NCI-H2171 (cell line): ENCODE results near the gene MRPL34.

Experiments used
- DNase-seq: peaks from one replicate; lab custom pipeline; 2025; lab: John Stamatoyannopoulos, UW

Gene MRPL34

GRCh38 chr19:17328517-17329365 is 23.1 kb downstream of the MRPL34 start:
- no peak for DNase-seq

DNA sequence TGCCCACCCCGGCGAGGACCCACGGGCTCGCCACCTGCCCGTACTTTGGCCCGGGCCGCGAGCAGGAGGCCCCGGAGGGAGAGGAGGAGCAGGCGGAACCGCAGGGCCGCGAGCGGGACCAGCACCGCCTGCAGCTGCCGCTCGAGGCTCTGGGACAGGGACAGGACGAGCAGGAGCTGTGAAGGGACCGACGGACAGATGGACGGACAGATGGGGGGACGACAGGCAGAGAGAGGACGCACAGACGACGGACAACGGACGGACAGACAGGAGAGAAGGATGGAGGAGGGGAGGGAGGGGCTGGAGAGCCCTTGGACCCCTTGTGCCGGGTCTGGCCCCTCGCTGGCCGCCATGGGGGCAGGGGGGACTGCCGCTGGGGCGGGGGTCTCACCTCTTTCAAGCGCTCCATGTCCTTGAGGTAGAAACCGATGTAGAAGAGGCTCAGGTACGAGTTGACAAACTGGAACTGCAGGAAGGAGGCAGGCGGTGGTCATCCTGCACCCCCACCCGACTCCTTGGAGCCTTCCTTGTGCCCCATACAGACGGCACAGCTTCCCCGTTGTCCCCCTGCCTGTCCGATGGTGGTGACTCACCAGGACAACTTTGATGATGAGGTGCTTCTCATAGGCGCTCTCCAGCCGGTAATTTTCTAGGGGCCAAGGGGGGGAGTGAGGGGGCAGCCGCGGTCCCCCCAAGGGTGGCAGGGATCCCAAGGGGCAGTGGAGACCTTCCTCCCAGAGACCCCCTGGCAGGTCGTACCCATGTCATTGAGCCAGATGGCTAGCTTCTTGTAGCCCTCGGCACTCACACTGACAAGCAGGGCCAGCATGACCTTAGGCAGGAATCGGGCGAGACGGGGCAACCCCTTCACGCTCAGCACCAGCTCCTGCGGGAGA is 23.9 kb downstream of the MRPL34 start:
- no peak for DNase-seq

DNA sequence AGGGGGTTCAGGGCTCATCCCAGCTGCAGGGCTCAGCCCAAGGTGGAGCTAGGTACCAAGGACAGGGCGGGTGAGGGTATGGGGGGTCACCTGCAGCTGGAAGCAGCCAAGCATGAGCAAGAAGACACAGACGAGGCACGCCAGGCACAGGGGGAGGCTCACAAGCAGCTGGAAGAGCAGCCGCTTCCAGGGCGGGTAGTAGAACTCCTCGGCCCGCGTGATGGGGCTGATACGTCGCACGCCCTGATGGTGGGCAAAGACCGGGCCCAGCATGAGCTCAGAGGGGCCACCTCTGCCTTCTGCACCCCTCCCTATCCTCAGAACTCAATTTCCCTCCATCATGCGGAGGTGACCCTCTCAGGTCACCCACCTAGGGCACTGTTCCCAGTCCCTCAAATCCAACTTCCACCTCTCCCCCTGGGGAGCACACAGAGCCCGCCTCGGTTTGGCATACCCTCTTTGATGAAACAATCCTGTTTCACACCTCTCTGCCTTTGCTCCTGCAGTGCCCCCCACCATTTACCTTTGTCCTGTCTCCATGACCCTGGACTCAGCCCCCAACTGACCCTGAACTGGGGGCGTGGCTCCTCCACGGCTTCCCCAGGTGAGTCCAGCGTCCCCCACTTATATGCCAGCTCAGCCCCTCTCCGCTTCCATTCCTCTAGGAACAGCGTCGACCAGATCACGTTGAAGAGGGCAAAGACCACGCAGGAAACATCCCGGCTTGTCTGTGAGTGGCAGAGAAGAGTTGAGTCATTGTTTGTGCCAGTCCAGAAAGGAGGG is 24.8 kb downstream of the MRPL34 start:
- no peak for DNase-seq

- peak; percentile 81 for DNase-seq
Observed at GRCh38 chr19:17331045-17331558, 25.4 kb downstream of the MRPL34 start.

DNA sequence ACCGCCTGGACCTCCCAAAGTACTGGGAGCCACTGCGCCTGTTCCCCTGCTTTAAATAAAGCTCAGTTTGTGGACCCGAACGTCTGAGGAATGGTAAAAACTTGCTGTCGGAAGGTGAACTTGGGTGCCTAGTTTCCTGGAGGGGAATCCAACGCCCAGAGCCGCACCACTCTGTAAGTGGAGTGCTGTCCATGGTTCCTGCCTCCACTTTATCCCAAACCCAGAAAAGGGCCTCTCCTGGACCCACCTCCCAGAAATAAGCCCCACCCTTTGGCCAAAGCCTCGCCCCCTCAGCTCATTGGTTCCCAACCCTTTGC is 26.6 kb downstream of the MRPL34 start:
- no peak for DNase-seq

DNA sequence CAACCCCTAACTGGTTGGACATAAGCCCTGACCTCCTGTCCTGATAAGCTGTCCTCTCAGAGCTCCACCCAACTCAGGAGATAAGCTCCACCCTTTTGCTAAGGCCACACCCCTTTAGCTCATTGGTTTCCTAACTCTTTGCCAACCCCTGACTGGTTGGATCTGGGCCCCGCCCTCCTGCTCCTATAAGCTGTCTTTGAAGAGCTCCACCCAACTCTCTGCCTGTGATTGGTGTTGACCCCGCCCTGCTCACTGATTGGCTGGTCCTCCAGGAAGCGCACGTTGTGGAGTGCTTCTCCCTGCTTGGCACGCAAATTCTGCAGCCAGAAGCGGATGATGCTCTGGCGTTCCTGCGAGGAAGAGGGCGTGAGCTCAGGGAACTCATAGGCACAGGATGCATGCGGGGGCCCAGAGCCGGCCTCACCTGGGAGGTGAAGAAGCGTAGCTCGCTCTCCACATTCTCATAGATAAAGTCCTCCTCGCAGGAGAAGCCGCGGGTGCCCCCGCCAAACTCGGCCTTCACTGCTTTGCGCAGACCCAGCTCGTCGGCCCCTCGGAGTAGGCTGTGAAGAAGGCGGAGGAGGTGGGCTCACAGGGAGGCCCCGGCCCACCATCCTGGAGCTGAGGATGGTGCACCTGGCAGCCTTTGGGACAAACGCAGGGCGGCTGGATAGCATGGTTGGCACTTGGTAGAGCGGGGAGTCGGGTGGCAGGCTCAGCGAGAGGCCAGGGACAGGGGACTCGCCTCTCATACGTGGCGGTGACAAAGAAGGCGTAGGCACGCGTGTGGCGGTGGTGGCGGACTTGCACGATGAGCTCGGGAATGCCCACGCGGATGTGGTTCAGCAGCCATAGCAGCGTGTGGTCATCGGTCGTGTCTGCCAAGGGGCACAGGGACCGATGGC is 27.3 kb downstream of the MRPL34 start:
- no peak for DNase-seq

DNA sequence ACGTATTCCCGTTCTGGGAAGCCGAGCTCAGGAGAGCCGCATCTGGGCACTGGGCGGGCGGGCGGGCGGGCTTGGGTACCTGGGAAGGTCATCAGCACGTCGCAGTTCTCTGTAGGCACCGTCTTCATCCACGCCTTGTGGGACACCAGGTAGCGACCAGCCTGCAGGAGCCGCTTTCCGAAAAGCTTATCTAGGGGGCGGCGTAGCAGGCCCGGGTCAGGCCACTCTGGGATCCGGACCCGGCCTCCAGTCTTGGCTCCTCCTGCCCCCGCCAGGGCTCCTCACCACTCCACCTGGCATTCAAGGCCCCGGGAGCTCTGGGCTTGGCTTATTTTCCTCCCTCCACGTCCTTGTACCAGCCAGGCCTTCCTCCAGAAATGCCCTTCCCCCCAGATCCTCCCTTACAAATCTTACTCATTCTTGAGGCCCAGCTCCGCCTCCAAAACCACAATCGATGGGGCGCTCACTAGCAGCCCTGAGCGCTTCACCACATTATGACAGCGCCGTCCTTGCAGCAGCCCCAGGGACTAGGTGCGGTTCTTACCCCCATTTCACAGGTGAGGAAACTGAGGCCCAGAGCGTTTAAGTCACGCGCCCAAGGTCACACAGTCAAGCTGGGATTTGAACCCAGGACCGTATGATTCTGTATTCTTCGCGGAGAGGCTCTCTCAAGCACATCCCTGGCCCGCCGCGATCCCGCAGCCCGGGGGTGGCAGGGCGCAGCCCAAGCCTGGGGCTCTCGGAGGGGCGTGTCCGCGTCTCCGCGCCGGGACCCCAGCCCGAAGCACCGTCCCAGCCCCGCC is 28.1 kb downstream of the MRPL34 start:
- no peak for DNase-seq

- DNase-seq = peak; percentile 97
Observed at GRCh38 chr19:17334414-17335409, 29.0 kb downstream of the MRPL34 start, which contains the start of gene ANO8. TSS of gene ANO8 (minus strand) at chr19:17334855. CDS start at chr19:17334670, 185 bp downstream.

DNA sequence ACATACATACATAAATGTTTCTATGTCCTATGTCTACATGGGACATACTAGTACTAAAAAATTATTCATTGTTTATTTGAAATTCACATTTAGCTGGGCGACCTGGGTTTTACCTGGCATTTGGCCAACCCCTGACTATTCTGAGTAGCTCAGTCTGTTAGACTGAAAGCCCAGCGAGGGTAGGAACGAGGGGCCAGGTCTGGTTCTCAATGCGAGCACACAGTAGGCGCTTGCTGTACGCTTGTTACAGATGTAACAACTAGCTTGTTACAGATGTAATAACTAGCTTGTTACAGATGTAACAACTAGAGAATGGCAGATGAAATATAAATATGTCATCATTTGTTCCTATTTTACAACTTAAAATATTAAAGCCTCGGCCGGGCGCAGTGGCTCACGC is 29.9 kb downstream of the MRPL34 start:
- no peak for DNase-seq

DNA sequence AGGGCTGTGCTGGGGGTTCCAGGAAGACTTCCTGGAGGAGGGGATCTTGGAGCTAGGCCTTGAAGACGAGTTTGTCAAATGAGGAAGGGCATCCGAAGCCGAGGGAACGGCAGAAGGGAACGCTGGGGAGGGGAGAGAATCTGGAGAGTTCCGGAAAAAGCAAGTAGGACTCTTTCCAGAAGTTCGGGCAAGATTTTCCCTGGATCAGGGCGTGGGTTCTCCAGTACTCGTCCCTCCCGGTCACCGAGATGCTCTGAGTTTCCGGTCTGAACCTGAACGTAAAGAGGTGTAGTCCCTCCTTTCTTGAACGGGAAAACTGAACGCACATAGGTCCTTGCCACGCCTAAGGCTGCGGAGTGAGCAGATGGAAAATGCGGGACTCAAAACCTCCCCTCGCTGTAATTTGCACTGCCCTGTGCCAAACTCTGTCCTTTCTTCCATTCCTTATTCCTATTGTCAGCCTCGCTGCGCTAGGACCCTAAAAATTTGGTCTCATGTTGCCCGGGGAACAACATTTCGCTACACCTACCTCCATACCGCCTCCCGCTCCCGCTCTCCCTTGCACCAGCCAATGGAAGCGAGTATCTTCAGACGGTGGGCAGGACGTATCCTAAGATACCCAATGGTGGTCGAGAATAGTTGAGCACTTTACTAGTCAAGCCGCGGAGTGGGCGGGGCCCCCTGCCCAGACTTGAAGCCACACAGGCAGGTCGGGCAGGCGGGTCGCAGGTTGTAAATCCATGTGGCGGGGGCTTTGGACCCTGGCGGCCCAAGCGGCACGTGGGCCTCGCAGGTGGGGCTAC is 31.4 kb downstream of the MRPL34 start, which contains the start of gene GTPBP3:
TSS of gene GTPBP3 (plus strand) at position 682 of the 803 bp plus-strand sequence. CDS start at position 741, 59 bp downstream.
- peak; percentile 98 for DNase-seq

DNA sequence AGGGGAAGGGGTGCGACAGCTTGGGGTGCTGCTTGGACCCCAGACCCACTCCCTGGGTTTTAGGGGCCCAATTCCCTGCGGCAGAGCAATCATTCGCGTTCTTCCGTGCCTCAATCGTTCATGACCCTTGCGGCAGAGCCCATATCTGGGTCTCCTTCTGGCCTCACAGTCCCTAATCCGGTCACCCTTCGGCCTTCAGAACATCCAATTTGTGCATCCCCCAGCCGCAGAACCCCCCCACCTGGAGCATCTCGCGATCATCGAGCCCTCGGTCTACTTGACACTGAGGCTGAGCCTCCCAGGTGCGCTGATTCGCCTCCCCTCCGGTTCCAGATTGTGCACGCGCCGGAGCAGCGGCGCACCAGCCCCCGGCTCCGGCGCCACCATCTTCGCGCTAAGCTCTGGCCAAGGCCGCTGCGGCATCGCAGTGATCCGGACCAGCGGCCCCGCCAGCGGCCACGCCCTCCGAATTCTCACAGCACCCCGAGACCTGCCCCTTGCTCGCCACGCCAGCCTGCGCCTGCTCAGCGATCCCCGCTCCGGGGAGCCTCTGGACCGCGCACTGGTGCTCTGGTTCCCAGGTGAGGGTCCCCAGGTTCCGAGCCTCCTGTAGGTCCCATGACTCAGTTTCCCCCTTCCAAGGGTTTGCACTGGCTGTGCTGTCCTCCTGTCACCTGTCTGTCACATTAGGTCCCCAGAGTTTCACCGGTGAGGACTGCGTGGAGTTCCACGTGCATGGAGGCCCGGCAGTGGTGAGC is 32.2 kb downstream of the MRPL34 start:
- DNase-seq = peak; percentile 27

DNA sequence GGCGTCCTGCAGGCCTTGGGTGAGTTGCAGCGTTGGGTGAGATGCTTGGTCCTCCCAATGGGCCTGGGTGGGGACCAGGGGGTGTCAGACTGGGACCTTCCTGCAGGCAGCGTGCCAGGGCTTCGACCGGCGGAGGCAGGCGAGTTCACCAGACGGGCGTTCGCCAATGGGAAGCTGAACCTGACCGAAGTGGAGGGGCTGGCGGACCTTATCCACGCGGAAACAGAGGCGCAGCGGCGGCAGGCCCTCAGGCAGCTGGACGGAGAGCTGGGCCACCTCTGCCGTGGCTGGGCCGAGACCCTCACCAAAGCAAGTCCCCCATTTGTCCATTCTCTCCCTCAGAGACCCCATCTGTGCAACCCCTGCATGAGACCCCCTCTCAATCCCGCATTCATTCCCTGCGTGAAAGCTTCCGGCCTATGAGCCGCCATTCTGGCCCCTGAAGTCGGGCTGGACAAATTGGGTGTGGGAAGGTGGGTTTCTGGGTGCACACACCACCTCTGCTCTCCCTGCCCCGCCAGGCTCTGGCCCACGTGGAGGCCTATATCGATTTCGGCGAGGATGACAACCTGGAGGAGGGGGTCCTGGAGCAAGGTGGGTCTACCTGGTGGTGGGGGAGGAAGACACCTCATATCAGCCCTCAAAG is 32.9 kb downstream of the MRPL34 start:
- DNase-seq = no peak

- no peak for DNase-seq
Observed at GRCh38 chr19:17339088-17339741, 33.5 kb downstream of the MRPL34 start.

- no peak for DNase-seq
Observed at GRCh38 chr19:17340302-17340870, 34.7 kb downstream of the MRPL34 start.

GRCh38 chr19:17340871-17341357 is 35.2 kb downstream of the MRPL34 start:
- DNase-seq = no peak
